Activated CD8-positive, alpha-beta T cell treated with anti-CD3 and anti-CD28 coated beads, Interleukin-2, amount 10 ng/mL, durations not matched to agents 7 days and 5 days (primary cell): ENCODE data around the gene ANG. TPM values are rescaled to one million over a fixed set of nuclear protein-coding genes. Genes with fewer than 3 reads are reported as not detected.

Source experiments
- ATAC-seq: fragments of 150-1000 bp; cut with Tn5 transposase; one replicate; pipeline ENCODE4 v1.10.0; 2021; ENCODE audit warnings: moderate library complexity
- CTCF ChIA-PET: fragments of 350-600 bp; sonication (Branson Sonifier 250); formaldehyde crosslinking; loops from one replicate; lab custom pipeline; 2021; ENCODE audit warnings: antibody characterized with exemption; lab: Charles Lee
- POLR2A ChIA-PET: fragments of 350-600 bp; sonication (Branson Sonifier 250); formaldehyde crosslinking; loops from one replicate; lab custom pipeline; 2021; ENCODE audit warnings: antibody characterized with exemption; lab: Charles Lee
- DNase-seq: peaks from one replicate; pipeline ENCODE4 v3.0.0-alpha.2; 2020
- H3K27ac Mint-ChIP-seq: one replicate; pipeline ENCODE4 v1.8.0; 2021; ENCODE audit warnings: mild to moderate bottlenecking, mixed read lengths
- H3K27me3 Mint-ChIP-seq: one replicate; pipeline ENCODE4 v1.8.0; 2021; ENCODE audit warnings: low read depth, mixed read lengths
- H3K36me3 Mint-ChIP-seq: one replicate; pipeline ENCODE4 v1.8.0; 2021; ENCODE audit warnings: low read depth, mixed read lengths
- H3K4me1 Mint-ChIP-seq: one replicate; pipeline ENCODE4 v1.8.0; 2021; ENCODE audit warnings: low read depth, mixed read lengths
- H3K4me3 Mint-ChIP-seq: one replicate; pipeline ENCODE4 v1.8.0; 2021; ENCODE audit warnings: mild to moderate bottlenecking, mixed read lengths
- H3K9me3 Mint-ChIP-seq: one replicate; pipeline ENCODE4 v1.8.0; 2022; ENCODE audit warnings: mixed read lengths; ENCODE audit not compliant: insufficient read depth
- total RNA-seq, 2 experiments: library from RNA; stranded (reverse); gene quantifications; one replicate each; pipeline ENCODE4 v1.2.3, GENCODE V29; 2021

Gene ANG
- total RNA-seq, 2 experiments from 2014 or later, result 1.1 to 1.4 TPM

- Mint-ChIP-seq H3K4me1 (peaks cover 14% of the 10 kb centered on the region), H3K27ac (no peak overlapping the region), H3K4me3 (no peak overlapping the region), H3K9me3 (no peaks in the 10 kb centered on the region), H3K36me3 (no peaks in the 10 kb centered on the region), H3K27me3 (no peaks in the 10 kb centered on the region)
- POLR2A ChIA-PET, result interaction anchor here (1.0 to 3.2 kb wide), 5 partner anchors 17 to 342 kb away, joined by 3 to 14 read pairs (median 6); partner anchors contain the start of gene PARP2
- DNase-seq (no peak), ATAC-seq (no peak)
- CTCF ChIA-PET, result interaction anchor here (0.6 to 9.1 kb wide), 13 partner anchors 9 to 357 kb away, joined by 3 to 189 read pairs (median 5); partner anchors contain the start of gene PARP2
Observed at GRCh38 chr14:20684662-20685456, 3.7 kb upstream of the ANG start.

GRCh38 chr14:20686386-20687143 lies 2.0 kb upstream of the ANG start:
- ATAC-seq (no peak), DNase-seq (no peak)
- ChIA-PET CTCF (interaction anchor here (1.8 to 9.1 kb wide), 2 partner anchors 26 to 77 kb away, joined by 6 to 189 read pairs; no protein-coding TSS in a partner anchor), POLR2A (no interaction called here)
- Mint-ChIP-seq H3K9me3 (no peaks in the 10 kb centered on the region), H3K4me1 (peaks cover 22% of the 10 kb centered on the region), H3K4me3 (no peak overlapping the region), H3K27ac (no peak overlapping the region), H3K27me3 (no peaks in the 10 kb centered on the region), H3K36me3 (no peaks in the 10 kb centered on the region)

- DNase-seq (no peak), ATAC-seq (no peak)
- no peaks in the 10 kb centered on the region for H3K9me3 Mint-ChIP-seq
- H3K4me3 Mint-ChIP-seq, result no peak overlapping the region
- no peaks in the 10 kb centered on the region for H3K27me3 Mint-ChIP-seq
- H3K36me3 Mint-ChIP-seq, result no peaks in the 10 kb centered on the region
- no peak overlapping the region for H3K27ac Mint-ChIP-seq
- H3K4me1 Mint-ChIP-seq, result peaks cover 22% of the 10 kb centered on the region
- ChIA-PET POLR2A (no interaction called here), CTCF (interaction anchor here (1.1 to 1.8 kb wide), 4 partner anchors 25 to 355 kb away, joined by 3 to 6 read pairs (median 4); no protein-coding TSS in a partner anchor)
Observed at GRCh38 chr14:20687362-20688166, 1.0 kb upstream of the ANG start.

DNA sequence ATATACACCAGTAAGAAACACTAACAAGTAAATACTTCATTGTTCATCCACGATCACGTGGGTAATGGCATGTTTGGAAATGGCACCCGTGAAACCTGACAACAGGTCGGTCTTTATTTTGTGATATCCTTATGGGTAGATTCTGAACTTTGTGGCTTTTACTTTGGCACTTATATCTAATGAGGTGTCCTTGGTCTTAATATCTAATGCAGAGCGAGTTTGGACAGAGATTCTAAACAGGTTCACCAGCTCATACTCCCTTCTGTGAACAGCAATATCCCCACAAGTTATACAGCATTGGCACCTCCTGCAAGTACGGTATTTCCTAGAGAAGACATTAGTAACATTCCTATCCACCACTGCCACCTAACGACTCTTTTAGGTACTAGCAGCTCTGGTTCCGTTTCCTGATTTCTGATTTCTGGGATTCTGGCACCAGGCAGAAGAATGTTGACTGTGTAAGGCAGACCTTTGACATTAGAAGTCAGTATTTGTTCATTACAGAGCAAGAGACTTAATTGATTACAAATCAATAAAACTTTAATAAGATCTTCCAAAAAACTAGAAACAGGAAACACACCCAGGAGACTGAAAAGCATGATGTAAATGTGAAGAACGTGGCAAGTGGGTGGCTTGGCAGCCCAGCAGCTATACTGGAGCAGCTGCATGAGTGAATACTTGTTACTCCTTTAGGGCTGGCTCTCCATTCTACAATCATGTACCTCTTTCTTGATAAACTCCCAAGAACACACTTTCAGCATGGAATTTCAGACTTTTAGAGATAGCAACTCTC lies 2.5 kb downstream of the ANG start:
- H3K4me3 Mint-ChIP-seq, result no peak overlapping the region
- POLR2A ChIA-PET, result interaction anchor here (1.3 kb wide), 1 partner anchor 26 kb away, joined by 4 read pairs; no protein-coding TSS in a partner anchor

DNA sequence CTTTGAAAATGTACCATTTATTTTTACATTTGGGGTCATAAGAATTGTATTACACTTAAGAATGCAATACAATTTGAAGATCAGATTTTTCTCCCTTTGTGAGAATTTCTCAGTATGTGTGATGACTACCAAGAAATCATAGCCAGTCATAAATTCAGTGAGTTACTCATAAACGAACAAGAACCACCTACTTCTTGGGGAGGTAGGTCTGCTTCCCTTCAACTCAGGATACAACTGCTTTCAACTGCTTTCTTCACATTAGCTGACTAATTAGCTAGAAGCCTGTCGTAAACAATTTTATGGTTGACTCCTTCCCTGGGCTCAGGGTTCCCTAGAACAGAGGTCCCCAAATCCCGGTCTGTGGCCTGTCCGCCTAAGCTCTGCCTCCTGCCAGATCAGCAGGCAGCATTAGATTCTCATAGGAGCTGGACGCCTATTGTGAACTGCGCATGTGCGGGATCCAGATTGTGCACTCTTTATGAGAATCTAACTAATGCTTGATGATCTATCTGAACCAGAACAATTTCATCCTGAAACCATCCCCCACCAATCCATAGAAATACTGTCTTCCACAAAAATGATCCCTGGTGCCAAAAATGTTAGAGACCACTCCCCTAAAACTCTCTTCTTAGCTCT lies 3.7 kb downstream of the ANG start:
- Mint-ChIP-seq H3K4me1 (peaks cover 7% of the 10 kb centered on the region), H3K27ac (no peak overlapping the region), H3K9me3 (no peaks in the 10 kb centered on the region), H3K36me3 (no peaks in the 10 kb centered on the region), H3K4me3 (no peak overlapping the region), H3K27me3 (no peaks in the 10 kb centered on the region)
- ChIA-PET CTCF (interaction anchor here (0.7 to 5.2 kb wide), 14 partner anchors 8 to 365 kb away, joined by 4 to 108 read pairs (median 11); no protein-coding TSS in a partner anchor), POLR2A (interaction anchor here (0.6 to 1.3 kb wide), 2 partner anchors 27 to 158 kb away, joined by 3 to 4 read pairs; no protein-coding TSS in a partner anchor)
- no peak for ATAC-seq
- DNase-seq, result no peak

More for the DNA sequence above, 2.5 kb downstream of the ANG start:
- ATAC-seq (peak; percentile 81), DNase-seq (peak; percentile 61)
- no peaks in the 10 kb centered on the region for H3K27me3 Mint-ChIP-seq
- no peak overlapping the region for H3K27ac Mint-ChIP-seq
- no peaks in the 10 kb centered on the region for H3K9me3 Mint-ChIP-seq
- H3K4me1 Mint-ChIP-seq, result peaks cover 10% of the 10 kb centered on the region
- H3K36me3 Mint-ChIP-seq, result no peaks in the 10 kb centered on the region
- CTCF ChIA-PET, result interaction anchor here (0.6 to 5.2 kb wide), 31 partner anchors 9 to 1869 kb away, joined by 3 to 108 read pairs (median 6); partner anchors contain the start of gene PARP2

DNA sequence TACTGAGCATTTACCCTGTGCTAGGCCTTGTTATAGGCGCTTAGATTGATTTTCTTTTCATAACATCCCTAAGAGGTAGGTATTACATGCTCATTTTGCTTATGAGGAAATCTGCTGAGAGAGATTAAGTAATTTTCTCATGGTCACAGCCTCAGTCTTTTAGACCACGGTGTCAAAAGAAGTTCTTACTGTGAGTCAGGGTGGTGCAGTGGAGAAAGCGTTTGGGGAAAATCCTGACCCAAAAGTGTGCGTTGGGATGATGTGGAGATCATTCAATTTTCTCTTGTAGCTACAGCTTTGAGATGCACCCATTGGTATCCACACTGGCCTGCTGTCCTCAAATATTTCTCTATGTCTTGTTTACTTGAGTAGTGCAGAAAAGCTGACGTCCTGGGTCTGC lies 8.2 kb downstream of the ANG start:
- no peak overlapping the region for H3K27ac Mint-ChIP-seq
- POLR2A ChIA-PET, result no interaction called here
- H3K4me3 Mint-ChIP-seq, result no peak overlapping the region
- ATAC-seq (no peak), DNase-seq (no peak)
- no peaks in the 10 kb centered on the region for H3K36me3 Mint-ChIP-seq
- no peaks in the 10 kb centered on the region for H3K9me3 Mint-ChIP-seq
- CTCF ChIA-PET, result interaction anchor here (0.7 to 4.4 kb wide), 17 partner anchors 13 to 275 kb away, joined by 3 to 56 read pairs (median 4); partner anchors contain the start of gene RNASE4
- no peaks in the 10 kb centered on the region for H3K4me1 Mint-ChIP-seq
- peaks cover 8% of the 10 kb centered on the region for H3K27me3 Mint-ChIP-seq

- CTCF ChIA-PET, result interaction anchor here (0.6 to 4.4 kb wide), 21 partner anchors 13 to 274 kb away, joined by 3 to 56 read pairs (median 4); partner anchors contain the start of gene RNASE4
Observed at GRCh38 chr14:20697273-20698017, 8.9 kb downstream of the ANG start.

DNA sequence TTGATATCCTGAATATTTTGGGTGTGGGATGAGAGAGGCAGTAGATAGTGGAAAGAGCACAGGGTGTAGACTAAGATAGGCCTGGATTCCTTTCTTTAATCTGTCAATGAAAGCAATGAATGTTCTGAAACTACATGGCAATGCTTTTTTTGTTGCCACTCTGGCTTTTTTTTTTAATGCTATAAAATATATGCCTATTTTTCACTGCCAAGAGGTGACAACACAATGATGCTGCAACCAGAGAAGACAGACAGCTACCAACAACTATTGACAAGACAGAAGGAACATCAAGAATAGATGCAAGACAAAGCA lies 9.4 kb downstream of the ANG start:
- no peak overlapping the region for H3K27ac Mint-ChIP-seq
- CTCF ChIA-PET, result interaction anchor here (0.6 to 4.4 kb wide), 9 partner anchors 19 to 273 kb away, joined by 3 to 56 read pairs (median 4); no protein-coding TSS in a partner anchor
- no peaks in the 10 kb centered on the region for H3K36me3 Mint-ChIP-seq
- no peak for ATAC-seq
- DNase-seq, result no peak
- H3K4me3 Mint-ChIP-seq, result no peak overlapping the region
- H3K27me3 Mint-ChIP-seq, result peaks cover 8% of the 10 kb centered on the region
- H3K4me1 Mint-ChIP-seq, result no peaks in the 10 kb centered on the region
- POLR2A ChIA-PET, result no interaction called here
- H3K9me3 Mint-ChIP-seq, result no peaks in the 10 kb centered on the region

More at GRCh38 chr14:20697273-20698017, 8.9 kb downstream of the ANG start:
- Mint-ChIP-seq H3K27me3 (peaks cover 8% of the 10 kb centered on the region), H3K4me1 (no peaks in the 10 kb centered on the region), H3K4me3 (no peak overlapping the region), H3K36me3 (no peaks in the 10 kb centered on the region), H3K27ac (no peak overlapping the region), H3K9me3 (no peaks in the 10 kb centered on the region)
- DNase-seq (peak; percentile 72), ATAC-seq (peak; percentile 75)
- POLR2A ChIA-PET, result no interaction called here

DNA sequence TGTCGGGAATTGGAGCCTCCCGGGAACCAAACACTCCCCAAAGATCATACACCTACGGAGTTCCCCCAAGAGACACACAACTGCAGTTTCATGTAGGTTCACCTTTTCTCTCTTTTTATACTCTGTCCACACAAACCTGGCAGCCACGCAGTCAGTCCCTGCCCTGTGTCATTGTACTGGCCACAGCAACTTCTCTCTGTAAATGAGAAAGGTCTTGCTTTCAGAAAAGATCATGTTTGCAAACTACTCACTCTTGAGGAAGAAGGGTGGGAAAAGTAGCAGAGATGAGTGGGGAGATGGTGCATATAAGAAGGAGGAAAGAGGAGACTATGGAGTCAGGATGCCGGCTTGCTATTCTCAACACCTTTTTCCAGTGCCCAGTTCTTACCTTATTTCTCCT lies 10.4 kb downstream of the ANG start:
- ChIA-PET POLR2A (no interaction called here), CTCF (interaction anchor here (1.0 to 4.4 kb wide), 8 partner anchors 18 to 272 kb away, joined by 3 to 56 read pairs (median 15); no protein-coding TSS in a partner anchor)
- peaks cover 8% of the 10 kb centered on the region for H3K27me3 Mint-ChIP-seq
- H3K27ac Mint-ChIP-seq, result no peak overlapping the region
- no peak for DNase-seq
- H3K9me3 Mint-ChIP-seq, result no peaks in the 10 kb centered on the region
- H3K4me3 Mint-ChIP-seq, result no peak overlapping the region
- no peaks in the 10 kb centered on the region for H3K4me1 Mint-ChIP-seq
- H3K36me3 Mint-ChIP-seq, result no peaks in the 10 kb centered on the region
- no peak for ATAC-seq
